Activated naive CD4-positive, alpha-beta T cell treated with anti-CD3 and anti-CD28 coated beads, Interleukin-2, amount 50 U/mL, for 24 hours (primary cell): ENCODE measurements around the gene HOXB6.

Experiments
- H3K27ac Mint-ChIP-seq: one replicate; pipeline ENCODE4 v1.8.0; 2021; ENCODE audit warnings: mild to moderate bottlenecking, mixed read lengths
- H3K27me3 Mint-ChIP-seq: one replicate; pipeline ENCODE4 v1.8.0; 2021; ENCODE audit warnings: mixed read lengths
- H3K36me3 Mint-ChIP-seq: one replicate; pipeline ENCODE4 v1.8.0; 2021; ENCODE audit warnings: mixed read lengths
- H3K4me1 Mint-ChIP-seq: one replicate; pipeline ENCODE4 v1.8.0; 2021; ENCODE audit warnings: mixed read lengths
- H3K4me3 Mint-ChIP-seq: one replicate; pipeline ENCODE4 v1.8.0; 2021; ENCODE audit warnings: mild to moderate bottlenecking, mixed read lengths
- H3K9me3 Mint-ChIP-seq: one replicate; pipeline ENCODE4 v1.8.0; 2021; ENCODE audit warnings: mixed read lengths

Gene HOXB6

GRCh38 chr17:48618256-48618896 lies 13.6 kb upstream of the HOXB6 start:
- Mint-ChIP-seq H3K4me1 (peaks cover 44% of the 10 kb centered on the region), H3K4me3 (peak overlapping the region; percentile 51), H3K9me3 (no peaks in the 10 kb centered on the region), H3K36me3 (peaks cover 2% of the 10 kb centered on the region), H3K27ac (peak overlapping the region; percentile 41), H3K27me3 (peaks cover 69% of the 10 kb centered on the region)

- Mint-ChIP-seq H3K9me3 (no peaks in the 10 kb centered on the region), H3K36me3 (peaks cover 2% of the 10 kb centered on the region), H3K4me1 (peaks cover 50% of the 10 kb centered on the region), H3K27ac (no peak overlapping the region), H3K4me3 (peak overlapping the region; percentile 46), H3K27me3 (peaks cover 69% of the 10 kb centered on the region)
These were observed 12.9 kb upstream of the HOXB6 start for GRCh38 chr17:48617471-48618255.

- Mint-ChIP-seq H3K27ac (peak overlapping the region; percentile 41), H3K27me3 (peaks cover 61% of the 10 kb centered on the region), H3K4me3 (peak overlapping the region; percentile 46), H3K9me3 (no peaks in the 10 kb centered on the region), H3K4me1 (peaks cover 55% of the 10 kb centered on the region), H3K36me3 (peaks cover 2% of the 10 kb centered on the region)
These were observed 12.1 kb upstream of the HOXB6 start for GRCh38 chr17:48616717-48617470.

- peaks cover 2% of the 10 kb centered on the region for H3K36me3 Mint-ChIP-seq
- peaks cover 62% of the 10 kb centered on the region for H3K4me1 Mint-ChIP-seq
- no peak overlapping the region for H3K27ac Mint-ChIP-seq
- no peaks in the 10 kb centered on the region for H3K9me3 Mint-ChIP-seq
- H3K4me3 Mint-ChIP-seq = no peak overlapping the region
- H3K27me3 Mint-ChIP-seq = peaks cover 60% of the 10 kb centered on the region
These were observed 11.4 kb upstream of the HOXB6 start for GRCh38 chr17:48615963-48616716.

GRCh38 chr17:48615047-48615962 lies 10.5 kb upstream of the HOXB6 start, which contains the start of gene HOXB8:
Gene HOXB8 (minus strand): TSS chr17:48615292. CDS start chr17:48614704, 588 bp downstream.
- H3K4me1 Mint-ChIP-seq = peaks cover 67% of the 10 kb centered on the region

GRCh38 chr17:48613862-48614694 lies 9.3 kb upstream of the HOXB6 start:
- Mint-ChIP-seq H3K27ac (peak overlapping the region; percentile 62), H3K27me3 (peaks cover 55% of the 10 kb centered on the region), H3K4me3 (peak overlapping the region; percentile 71), H3K4me1 (peaks cover 63% of the 10 kb centered on the region), H3K9me3 (no peaks in the 10 kb centered on the region), H3K36me3 (no peaks in the 10 kb centered on the region)

More at GRCh38 chr17:48615047-48615962, 10.5 kb upstream of the HOXB6 start, which contains the start of gene HOXB8:
- Mint-ChIP-seq H3K9me3 (no peaks in the 10 kb centered on the region), H3K4me3 (peak within 1 kb of the TSS; percentile 71), H3K27me3 (peaks cover 57% of the 10 kb centered on the region), H3K36me3 (no peaks in the 10 kb centered on the region), H3K27ac (peak within 1 kb of the TSS; percentile 62)

GRCh38 chr17:48612854-48613691 lies 8.3 kb upstream of the HOXB6 start:
- Mint-ChIP-seq H3K4me1 (peaks cover 55% of the 10 kb centered on the region), H3K9me3 (no peaks in the 10 kb centered on the region), H3K27ac (no peak overlapping the region), H3K4me3 (peak overlapping the region; percentile 92), H3K36me3 (no peaks in the 10 kb centered on the region), H3K27me3 (peaks cover 52% of the 10 kb centered on the region)

GRCh38 chr17:48612456-48612853 lies 7.7 kb upstream of the HOXB6 start:
- Mint-ChIP-seq H3K36me3 (no peaks in the 10 kb centered on the region), H3K4me3 (peak overlapping the region; percentile 81), H3K4me1 (peaks cover 56% of the 10 kb centered on the region), H3K27ac (no peak overlapping the region), H3K27me3 (peaks cover 53% of the 10 kb centered on the region), H3K9me3 (no peaks in the 10 kb centered on the region)

GRCh38 chr17:48611681-48612455 lies 7.1 kb upstream of the HOXB6 start:
- peaks cover 52% of the 10 kb centered on the region for H3K27me3 Mint-ChIP-seq
- H3K36me3 Mint-ChIP-seq = no peaks in the 10 kb centered on the region
- no peak overlapping the region for H3K27ac Mint-ChIP-seq
- H3K4me1 Mint-ChIP-seq = peaks cover 50% of the 10 kb centered on the region
- H3K4me3 Mint-ChIP-seq = peak overlapping the region; percentile 94
- H3K9me3 Mint-ChIP-seq = no peaks in the 10 kb centered on the region

- Mint-ChIP-seq H3K4me3 (peak overlapping the region; percentile 94), H3K36me3 (no peaks in the 10 kb centered on the region), H3K27me3 (peaks cover 54% of the 10 kb centered on the region), H3K4me1 (peaks cover 49% of the 10 kb centered on the region), H3K9me3 (no peaks in the 10 kb centered on the region), H3K27ac (no peak overlapping the region)
These were observed 6.4 kb upstream of the HOXB6 start for GRCh38 chr17:48611213-48611612.

GRCh38 chr17:48610282-48611211 lies 5.8 kb upstream of the HOXB6 start, which contains the start of gene HOXB7:
Gene HOXB7 (minus strand): TSS chr17:48611017. CDS start chr17:48610918, 99 bp downstream.
- no peak within 1 kb of the TSS for H3K27ac Mint-ChIP-seq
- no peaks in the 10 kb centered on the region for H3K9me3 Mint-ChIP-seq
- no peaks in the 10 kb centered on the region for H3K36me3 Mint-ChIP-seq
- peak within 1 kb of the TSS; percentile 94 for H3K4me3 Mint-ChIP-seq
- H3K27me3 Mint-ChIP-seq = peaks cover 49% of the 10 kb centered on the region
- peaks cover 45% of the 10 kb centered on the region for H3K4me1 Mint-ChIP-seq
